ENCODE data around the gene ULK2. TPM values are rescaled to one million over a fixed set of nuclear protein-coding genes. Genes with fewer than 3 reads are reported as not detected.

ULK2 gene
- total RNA-seq: 7.1 and 15.7 TPM in 2 replicates

GRCh38 chr17:19867329-19868078, at the start of gene ULK2:
TSS of gene ULK2 (minus strand) at chr17:19867936. CDS start at chr17:19867417, 519 bp downstream.

GRCh38 chr17:19747829-19748806, 119.6 kb downstream of the ULK2 start, which contains the start of gene ALDH3A1:
TSS of gene ALDH3A1 (minus strand) at chr17:19748298. CDS start at chr17:19745129, 3,169 bp downstream.

Other genes with a start within 250 kb of the ULK2 start
- 40.3 and 58.8 TPM in 2 replicates for gene ALDH3A2, start 219.2 kb downstream of the ULK2 start, total RNA-seq
- gene SLC47A2, start 151.4 kb downstream of the ULK2 start, total RNA-seq: not detected in 2 replicates
- gene ALDH3A1, start 119.6 kb downstream of the ULK2 start, total RNA-seq: 1.1 TPM in 1 of 2 replicates, not detected in the other
- gene AKAP10, start 109.9 kb upstream of the ULK2 start, total RNA-seq: 18.3 and 20.2 TPM in 2 replicates
- 10.5 and 11.4 TPM in 2 replicates for gene SPECC1, start 141.4 kb upstream of the ULK2 start, total RNA-seq